ELR (cell line): Measurements from ENCODE around the gene DTD2.
"Not testable (repeated sequence)": the region's sequence is repeated elsewhere in the genome, so short reads cannot be mapped to it uniquely, and the experiment has no call there.

Experiments
- DNase-seq: peaks from one replicate; pipeline ENCODE4 v3.0.0-alpha.2; 2015; ENCODE audit warnings: low read depth

Gene DTD2

DNA sequence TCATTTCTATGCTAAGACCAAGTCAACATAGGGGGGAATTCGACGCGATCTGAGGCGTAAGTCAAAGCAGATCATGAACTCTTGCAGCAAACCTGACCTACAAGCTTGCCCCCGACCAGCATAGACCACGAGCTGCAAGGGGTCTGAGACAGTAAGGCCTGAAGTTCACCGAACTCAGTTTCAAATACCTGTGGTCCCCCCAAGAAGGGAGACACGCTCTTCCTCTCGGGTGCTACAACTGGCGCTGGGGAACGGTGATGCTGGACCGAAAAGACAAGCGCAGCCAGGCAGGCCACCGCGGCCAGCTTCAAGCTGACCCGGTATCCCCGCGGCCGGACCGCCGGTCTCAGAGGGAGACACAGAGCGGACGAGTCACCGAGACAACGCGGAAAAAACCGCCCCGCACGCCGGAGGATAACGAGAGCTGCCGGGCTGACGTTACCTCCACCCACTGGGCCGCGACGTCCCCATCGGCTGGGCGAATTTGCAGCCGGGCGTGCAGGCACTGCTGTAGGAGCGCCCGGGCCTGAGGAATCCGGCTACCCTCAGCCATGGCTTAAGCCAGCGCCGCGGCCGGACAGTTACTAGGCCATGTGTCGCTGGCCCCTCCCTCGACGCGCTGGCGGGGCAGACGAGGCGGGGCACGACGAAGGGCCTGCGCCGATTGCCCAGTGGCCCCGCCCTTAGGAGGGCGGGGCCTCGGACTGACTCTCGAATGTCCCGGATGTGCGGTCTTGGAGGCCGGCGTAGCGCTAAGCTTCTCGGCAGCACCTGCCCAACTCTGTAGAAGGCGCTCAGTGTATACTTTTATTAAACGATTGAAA lies at the start of gene DTD2:
TSS of gene DTD2 (minus strand) at position 666 of the 824 bp plus-strand sequence. CDS start at position 553, 113 bp downstream.
- DNase-seq: peak; percentile 95

DNA sequence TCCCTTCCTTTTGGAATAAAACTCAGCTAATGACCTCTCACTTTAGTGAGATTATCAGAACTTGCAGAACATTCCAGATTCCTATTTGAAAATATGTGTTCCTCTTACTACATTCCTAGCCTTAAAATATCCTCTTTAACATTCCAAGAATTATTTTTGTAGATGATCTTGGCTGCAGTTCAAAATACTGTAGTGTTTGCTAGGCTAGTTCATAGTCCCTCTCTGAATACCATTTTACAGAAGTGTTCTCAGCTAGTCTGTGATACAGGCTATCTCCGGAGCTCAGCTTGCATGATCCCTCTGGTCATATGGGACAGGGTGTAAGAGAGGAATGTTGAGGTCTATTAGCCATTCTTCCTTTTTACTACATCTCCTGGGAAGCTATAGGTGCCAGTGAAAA lies 48.1 kb upstream of the DTD2 start:
- DNase-seq: no peak

DNA sequence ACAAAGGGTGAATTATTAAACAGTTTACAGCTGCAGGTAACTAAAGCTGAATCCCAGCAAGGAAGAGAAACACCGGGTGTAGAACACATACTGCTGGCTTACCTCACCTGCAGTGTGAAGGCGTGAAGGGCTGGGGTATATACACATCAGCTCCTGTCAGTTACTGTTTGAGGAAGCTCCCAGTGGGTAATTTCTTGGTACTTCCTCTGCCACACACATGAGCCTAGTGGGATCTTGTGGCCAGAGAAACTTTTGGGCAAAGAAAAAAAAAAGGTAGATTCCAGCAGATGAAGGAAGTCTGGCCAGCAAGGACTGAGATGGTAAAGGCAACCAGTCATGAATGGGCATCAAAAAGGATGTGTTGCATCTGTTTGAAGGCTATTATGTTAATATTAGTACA lies 44.6 kb upstream of the DTD2 start:
- DNase-seq: no peak

DNA sequence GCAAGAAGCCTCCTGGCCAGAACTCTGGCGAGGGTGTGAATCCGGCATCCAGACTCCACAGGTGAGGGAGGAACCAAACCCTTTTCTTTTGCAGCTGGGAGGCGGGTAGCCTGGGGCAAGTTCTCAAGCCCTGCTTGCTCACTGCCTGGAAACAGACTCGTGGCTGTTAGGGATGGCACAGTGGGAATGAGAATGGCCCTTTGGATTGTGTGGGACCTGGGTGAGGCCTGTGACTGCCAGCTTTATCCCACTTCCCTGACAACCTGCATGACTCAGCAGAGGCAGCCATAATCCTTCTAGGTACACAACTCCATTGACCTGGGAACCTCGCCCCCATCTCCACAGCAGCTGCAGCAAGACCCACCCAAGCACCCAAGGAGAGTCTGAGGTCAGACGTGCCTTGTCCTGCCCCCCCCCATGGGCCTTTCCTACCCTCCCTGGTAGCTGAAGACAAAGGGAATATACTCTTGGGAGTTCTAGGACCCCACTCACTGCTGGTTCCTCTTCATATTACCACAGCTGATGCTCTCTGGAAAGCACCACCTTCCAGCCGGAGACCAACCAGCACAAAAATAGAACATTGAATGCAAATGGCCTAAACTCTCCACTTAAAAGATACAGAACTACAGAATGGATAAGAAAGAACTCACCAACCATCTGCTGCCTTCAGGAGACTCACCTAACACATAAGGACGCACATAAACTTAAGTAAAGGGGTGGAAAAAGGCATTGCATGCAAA lies 35.6 kb upstream of the DTD2 start:
- DNase-seq: no peak

DNA sequence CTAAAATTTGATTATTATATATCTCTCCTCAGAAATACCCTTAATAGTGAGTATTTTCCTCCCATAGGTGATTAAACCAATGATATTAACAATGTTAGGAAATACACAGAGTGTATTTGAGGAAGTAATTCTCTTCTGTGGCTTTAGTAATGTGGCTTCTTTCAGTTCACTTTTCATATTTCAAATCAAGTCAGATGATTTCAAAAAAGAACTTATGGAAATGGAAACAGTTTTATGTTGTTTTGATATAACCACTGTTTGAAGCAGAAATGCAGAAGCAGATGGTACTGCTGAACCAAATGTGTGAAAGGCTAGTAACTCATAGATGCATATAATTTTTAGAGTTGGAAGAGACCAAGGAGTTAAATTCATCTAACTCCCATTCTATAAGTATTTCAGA lies 32.4 kb upstream of the DTD2 start:
- no peak for DNase-seq

DNA sequence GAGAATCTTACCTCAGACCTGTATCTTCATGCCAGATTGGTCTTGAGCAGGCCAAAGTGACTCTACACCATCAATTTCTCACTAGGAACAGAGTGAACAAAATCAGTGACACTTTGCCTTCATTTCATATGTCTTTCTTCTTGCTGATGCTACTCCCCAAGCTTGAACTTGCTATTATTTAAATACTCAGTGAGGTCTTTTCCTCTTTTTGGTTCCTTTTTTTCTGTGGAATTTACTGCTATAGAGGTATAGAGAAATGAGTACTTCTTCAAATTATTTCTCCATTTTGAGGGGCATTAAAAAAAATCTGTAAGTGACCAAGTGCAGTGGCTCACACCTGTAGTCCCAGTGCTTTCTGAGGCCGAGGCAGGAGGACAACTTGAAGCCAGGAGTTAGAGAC lies 30.6 kb upstream of the DTD2 start, which contains the start of gene GPR33:
TSS of gene GPR33 (minus strand) at position 154 of the 400 bp plus-strand sequence. CDS start 4,074 bp downstream, outside the sequence.
- no peak for DNase-seq

DNA sequence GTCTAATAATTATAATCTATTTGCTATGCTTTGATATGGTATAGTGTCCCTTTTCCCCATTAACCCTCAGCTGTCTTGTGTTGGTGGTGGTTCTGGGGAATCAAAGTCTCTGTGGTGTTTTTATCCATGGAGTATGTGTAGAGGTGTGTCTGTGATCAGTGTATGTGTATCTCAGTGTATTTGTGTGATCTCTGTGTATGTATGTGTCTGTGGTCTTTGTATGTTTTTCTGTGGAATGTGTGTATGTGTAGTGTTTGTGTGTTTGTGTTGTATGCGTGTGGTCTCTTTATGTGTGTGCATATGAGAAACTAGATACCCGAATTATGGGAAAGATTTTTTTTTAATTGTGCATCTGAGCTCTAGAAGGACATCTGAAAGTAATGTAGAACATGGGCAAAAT lies 29.5 kb upstream of the DTD2 start:
- no peak for DNase-seq

DNA sequence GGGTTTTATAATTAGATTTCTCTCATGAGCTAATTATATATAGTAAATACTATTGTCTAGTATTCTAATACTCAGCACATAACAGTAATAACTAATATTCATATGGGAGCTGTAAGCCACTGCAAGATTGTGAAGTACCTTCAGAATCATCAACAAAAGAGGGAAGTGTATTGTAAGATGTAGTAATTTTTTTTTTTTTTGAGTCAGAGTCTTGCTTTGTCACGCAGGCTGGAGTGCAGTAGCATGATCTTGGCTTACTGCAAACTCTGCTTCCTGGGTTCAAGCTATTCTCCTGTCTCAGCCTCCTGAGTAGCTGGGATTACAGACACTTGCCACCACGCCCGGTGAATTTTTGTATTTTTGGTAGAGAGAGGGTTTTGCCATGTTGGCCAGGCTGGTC lies 27.4 kb upstream of the DTD2 start:
- no peak for DNase-seq

DNA sequence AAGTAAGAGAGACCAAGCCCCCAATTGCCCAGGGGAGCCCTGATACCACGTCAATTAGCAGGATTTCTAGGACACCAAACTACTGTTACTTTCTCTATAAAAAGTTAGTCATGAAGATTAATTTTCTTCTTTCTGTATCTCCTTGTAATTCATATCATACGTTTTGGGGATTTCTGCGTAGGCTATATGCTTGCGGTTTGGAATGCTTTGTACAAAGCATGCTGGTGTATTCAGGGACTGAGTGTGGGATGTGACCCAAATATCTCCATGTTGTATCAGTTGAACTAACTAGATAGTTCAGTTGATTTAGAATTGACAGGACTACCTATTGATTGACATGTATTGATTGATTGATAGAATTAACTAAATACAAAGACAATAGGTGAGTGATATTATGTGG lies 22.9 kb upstream of the DTD2 start:
- DNase-seq: no peak

DNA sequence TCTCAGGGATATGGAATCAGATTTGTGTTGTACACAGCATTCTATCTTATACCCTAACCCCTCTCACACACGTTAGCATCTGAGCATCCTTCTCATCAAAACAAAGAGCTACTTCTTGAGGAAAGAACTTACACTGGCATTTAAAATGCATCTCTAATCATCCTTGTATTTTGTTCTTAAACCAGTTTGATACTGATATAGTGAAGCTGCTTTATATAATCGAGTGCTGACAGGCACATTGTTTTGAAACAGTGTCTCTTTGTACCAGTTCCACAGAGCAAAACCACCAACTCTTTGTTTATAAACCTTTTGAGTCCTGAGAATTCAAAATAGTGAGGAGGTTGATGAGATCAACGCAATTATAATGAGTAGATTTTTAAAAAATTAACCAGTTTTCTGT lies 21.7 kb upstream of the DTD2 start:
- DNase-seq: no peak

DNA sequence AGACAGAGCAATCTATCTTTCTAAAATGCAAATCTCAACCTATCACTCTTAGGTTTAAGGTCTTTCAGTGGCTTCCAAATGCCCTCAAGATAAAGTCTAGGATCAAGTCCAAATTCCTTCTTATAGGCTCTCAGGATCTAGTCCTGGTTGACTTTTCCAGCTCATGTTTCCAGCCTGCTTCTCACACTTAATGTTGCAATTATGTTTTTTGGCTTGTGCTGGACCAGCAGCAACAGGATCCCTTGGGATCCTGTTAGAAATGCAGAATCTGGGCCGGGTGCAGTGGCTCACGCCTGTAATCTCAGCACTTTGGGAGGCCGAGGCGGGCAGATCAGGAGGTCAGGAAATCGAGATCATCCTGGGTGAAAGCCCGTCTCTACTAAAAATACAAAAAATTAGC lies 19.9 kb upstream of the DTD2 start:
- no peak for DNase-seq

DNA sequence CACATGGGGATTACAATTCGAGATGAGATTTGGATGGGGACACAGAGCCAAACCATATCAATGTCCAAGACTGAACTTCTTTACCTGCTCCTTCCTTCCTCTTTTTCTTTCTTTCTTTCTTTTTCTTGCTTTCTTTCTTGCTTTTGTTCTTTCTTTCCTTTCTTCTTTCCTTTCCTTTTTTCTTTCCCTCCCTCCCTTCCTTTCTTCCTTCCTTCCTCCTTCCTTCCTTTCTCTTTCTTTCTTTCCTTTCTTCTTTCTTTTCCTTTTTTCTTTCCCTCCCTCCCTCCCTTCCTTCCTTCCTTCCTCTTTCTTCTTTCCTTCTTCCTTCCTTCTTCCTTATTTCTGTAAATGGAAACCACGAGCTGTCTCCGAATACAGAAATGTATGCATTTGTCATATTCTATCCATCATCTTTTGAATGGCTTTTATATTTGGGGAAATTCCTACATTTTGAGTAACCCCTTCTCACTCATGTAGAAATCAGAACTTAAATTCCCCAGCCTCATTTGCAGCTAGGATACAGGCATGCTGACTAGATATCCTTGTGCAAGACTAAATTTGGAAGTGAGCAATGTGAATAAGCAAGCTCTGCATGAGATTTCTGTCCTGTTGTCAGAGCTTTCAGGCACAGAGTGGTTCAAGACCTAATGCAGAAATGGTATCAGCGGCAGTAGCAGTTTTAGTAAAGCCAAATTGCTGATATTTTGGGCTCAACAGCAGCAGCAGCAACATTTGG lies 19.0 kb upstream of the DTD2 start:
- DNase-seq: no peak

DNA sequence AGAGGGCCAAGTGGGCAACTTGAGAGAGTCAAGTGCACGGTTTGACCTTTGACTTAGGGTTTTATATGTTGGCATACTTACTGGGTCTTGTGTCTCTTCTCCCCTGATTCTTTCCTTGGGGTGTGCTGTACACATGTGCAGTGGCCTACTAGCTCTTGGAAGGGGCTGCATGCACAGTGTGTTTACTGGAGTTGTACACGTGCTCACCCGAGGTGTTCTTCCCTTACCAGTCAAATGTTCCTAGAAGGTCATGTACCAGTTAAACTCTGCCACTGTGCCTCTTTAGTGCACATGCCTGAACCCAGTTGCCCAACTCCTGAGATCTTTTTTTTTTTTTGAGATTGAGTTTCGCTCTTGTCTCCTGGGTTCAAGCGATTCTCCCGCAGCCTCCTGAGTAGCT lies 9.2 kb upstream of the DTD2 start:
- DNase-seq: no peak

DNA sequence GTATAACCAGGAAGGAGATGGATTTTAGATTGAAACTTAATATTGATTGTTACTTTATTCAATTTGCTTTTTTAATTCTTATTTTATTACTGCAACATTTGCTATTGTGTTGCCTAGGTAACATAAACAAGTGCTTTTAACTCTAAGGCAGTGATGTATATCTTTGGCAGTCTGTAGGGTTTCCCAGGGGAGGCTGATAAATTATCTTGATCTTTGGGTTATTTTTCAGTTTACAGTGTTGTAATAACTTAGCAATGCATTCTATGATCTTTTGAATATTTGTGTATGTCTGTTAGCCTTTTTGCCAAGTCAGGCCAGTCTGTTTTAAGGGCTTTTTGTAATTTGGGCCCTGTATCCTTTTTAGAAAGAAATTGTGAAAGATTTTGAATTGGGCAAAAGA lies 7.8 kb upstream of the DTD2 start:
- DNase-seq: no peak

DNA sequence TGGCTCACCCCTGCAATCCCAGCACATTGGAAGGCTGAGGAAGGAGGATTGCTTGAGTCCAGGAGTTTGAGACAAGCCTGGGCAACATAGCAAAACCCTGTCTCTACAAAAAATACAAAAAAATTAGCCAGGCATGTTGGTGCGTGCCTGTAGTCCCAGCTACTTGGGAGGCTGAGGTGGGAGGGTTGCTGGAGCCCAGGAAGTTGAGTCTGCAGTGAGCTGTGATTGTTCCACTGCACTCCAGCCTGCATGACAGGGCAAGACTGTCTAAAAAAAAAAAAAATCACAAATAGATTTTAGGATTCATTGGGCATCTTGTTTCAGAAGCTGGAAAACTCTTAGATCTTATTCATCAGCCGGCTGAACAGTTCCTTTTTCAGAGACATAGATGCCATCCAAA lies 5.1 kb upstream of the DTD2 start:
- DNase-seq: not testable (repeated sequence)

DNA sequence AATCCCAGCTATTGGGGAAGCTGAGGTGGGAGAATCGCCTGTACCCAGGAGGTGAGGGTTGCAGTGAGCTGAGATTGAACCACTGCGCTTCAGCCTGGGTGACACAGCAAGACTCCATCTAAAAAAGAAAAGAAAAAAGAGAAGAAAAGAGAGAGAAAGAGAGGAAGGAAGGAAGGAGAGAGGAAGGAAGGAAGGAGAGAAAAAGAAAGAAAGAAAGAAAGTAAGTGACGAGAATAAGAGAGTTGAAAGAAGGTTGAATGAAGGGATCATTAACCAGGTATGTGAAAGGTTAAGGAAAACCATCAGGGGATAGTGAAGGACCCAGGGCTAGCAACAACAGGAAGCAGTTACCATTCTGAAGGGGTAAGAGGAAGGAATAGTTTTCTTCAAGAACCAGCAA lies 4.2 kb upstream of the DTD2 start:
- no peak for DNase-seq

DNA sequence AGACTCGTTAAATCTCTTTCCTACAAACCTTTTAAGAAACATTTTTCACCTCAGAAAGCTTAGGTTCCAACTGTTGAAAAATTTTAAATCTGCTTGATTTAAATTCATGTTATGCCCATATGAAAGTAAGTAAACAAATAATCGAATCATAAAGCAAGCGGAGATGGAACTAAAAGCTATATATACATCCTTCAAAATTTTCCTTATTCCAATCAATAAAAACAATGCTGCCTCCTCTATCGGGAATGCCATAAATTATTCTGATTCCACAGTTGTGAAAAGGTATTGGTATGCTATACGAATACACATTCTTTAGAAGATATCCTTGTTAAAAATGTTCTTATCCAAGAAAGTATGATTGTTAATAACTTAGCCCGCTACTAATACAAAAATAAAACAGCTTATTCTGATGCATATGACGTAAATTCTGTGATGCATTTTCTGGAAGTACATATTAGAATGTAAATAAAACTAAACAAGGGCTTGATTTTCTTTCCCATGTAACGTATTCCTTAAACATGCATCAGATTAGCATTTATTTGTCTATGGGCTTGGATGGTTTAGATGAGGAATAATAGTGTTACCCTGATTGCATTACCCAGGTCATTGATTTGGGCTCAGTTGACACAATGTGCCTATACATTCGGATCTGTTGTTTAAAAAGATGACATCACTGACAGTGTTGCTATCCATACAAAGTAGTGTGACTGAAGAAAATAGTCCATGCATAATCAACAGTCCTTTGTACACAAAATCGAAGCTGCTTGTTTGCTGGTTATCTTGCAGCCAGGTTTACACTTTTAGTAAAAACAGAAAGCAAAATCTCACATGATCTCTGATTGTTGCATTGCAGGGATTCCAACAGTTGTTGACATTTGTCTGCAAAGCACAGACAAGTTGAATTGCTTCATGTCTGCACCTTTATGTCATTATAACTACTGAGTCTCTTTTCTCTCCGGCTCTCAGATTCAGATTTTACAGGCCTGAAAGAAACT lies 656 bp upstream of the DTD2 start:
- no peak for DNase-seq

DNA sequence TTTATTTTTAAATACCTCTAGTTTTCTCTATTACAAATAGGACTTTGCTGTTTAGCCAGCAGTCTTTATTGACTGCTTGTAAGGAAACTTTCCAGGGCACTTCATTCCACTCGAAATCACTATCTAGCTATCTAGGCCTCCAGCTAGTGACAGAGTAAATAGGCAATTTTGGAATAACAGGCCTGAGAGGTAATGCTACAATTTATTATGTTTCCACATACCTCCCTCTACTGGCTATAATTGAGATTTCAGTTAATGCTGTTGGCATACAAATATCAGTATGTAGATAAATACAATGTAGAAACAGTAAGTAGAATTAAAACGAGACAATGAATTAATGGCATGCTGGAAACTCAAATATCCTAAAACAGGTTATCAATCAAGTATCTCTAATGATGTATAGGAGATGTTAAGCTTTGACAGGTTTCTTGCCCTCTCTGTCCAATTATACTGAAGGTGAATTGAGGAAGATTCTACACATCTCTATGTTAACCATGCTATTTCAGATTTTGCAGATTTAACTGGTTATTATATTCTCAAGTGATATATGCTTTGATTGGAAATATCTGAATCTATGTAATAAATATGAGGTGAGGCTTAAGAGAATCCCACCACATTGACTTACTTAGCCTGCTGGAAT lies 7.2 kb downstream of the DTD2 start:
- DNase-seq: peak; percentile 67

DNA sequence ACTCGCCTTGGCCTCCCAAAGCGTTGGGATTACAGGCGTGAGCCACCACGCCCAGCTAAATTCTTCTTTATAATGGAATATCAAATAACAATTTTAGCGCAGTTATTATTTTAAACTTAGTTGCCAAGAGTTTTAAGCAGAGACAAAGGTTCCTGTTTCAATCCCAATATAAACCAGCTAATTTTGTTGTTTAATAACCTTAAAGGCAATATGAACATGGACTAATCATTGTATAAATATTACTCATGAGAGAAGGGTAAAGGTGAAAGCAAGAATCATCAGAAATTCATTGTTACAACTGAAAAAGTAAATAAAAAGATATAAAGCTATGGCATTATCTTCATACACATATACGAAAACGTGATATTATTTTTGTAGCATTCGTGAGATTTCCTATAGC lies 8.2 kb downstream of the DTD2 start:
- DNase-seq: no peak

DNA sequence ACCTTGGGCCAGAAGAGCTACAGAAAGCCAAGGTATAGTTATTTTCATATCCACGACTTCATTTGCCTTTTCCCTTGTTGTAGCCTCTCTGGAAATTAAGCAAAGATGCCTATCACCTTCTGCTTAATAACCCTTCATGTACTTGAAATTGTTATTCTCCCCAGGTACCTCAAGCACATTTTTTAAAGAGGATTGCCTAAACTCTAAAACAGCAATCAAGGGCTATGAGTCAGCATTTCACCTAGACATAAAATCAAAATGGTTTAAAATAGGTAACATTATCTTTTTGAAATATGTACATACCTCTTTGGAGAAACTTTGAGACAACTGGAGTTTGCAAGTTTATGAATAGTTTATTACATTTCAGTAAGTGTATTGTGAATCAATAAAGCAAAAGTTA lies 11.6 kb downstream of the DTD2 start:
- no peak for DNase-seq

DNA sequence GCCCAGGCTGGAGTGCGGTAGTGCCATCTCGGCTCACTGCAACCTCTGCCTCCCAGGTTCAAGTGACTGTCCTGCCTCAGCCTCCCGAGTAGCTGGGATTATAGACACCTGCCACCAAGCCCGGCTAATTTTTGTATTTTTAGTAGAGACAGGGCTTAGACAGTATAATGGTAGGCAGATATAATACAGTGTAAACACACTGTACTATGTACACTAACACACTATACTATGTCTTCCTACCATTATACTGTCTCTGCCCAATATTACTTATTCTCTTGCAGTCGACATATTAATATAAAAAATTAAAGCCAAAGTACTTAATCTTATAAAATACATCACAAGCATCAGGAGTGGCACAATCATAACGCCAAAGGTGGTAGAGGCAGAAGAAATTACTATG lies 15.0 kb downstream of the DTD2 start:
- no peak for DNase-seq
